Gastroesophageal sphincter (tissue), 3 donors: ENCODE measurements around the gene CALU.

ENCODE experiments used
- CTCF ChIP-seq, 4 experiments: fragments of 200-600 bp in 2 of 4; fragments of 450-650 bp in 2 of 4; sonication (generic) in 1 of 4; IDR thresholded peaks; one replicate each; pipeline ENCODE4 v1.5.1; 2017 to 2019; ENCODE audit warnings: antibody characterized with exemption in 4 of 4, mild to moderate bottlenecking in 2 of 4, moderate library complexity in 2 of 4
- EP300 ChIP-seq: sonication (generic); formaldehyde crosslinking; IDR thresholded peaks from one replicate; pipeline ENCODE4 v1.6.1; 2017; ENCODE audit warnings: antibody characterized with exemption, mild to moderate bottlenecking
- POLR2A ChIP-seq, 2 donors: fragments of 450-650 bp; IDR thresholded peaks; one replicate each; pipeline ENCODE4 v1.6.1; 2017; ENCODE audit warnings: antibody characterized with exemption in 2 of 2, mild to moderate bottlenecking in 2 of 2, moderate library complexity in 1 of 2
- POLR2AphosphoS5 ChIP-seq: sonication (generic); formaldehyde crosslinking; IDR thresholded peaks from one replicate; pipeline ENCODE4 v1.6.1; 2017; ENCODE audit warnings: antibody characterized with exemption

- TF ChIP-seq CTCF (IDR thresholded peaks at IDR 0.05) (no peak), EP300 (no peak), POLR2AphosphoS5 (no peak), POLR2A (IDR thresholded peaks at IDR 0.05) (no peak)
Measured at GRCh38 chr7:128791972-128792327, 52.8 kb downstream of the CALU start.
